K562 (cell line): ENCODE data around the gene ODC1. TPM values are rescaled to one million over a fixed set of nuclear protein-coding genes. Genes with fewer than 3 reads are reported as not detected.
A peak's percentile ranks its signal among the peaks of the same experiment; 100 is the strongest.

Experiments used
- ATAC-seq: fragments of 200-7000 bp; cut with Tn5 transposase; 3 replicates; pipeline ENCODE4 v1.9.1; 2020; ENCODE audit warnings: moderate library complexity
- BruUV-seq: library from RNA; stranded (reverse); fragments of 400-500 nt; replicated peaks from 2 replicates; lab custom pipeline; 2021; lab: Mats Ljungman, UMichigan
- CTCF ChIA-PET: fragments of 300-600 bp; formaldehyde crosslinking; extraction: SDS; loops from one replicate; lab custom pipeline; 2021; ENCODE audit warnings: low intra/inter-chr PET ratio; lab: Yijun Ruan, JAX
- POLR2A ChIA-PET: fragments of 300-600, 350-650 bp; sonication (Branson Sonifier 250); formaldehyde crosslinking; extraction: SDS; loops from one replicate; lab custom pipeline; 2021; ENCODE audit warnings: antibody characterized with exemption, inconsistent platforms; lab: Yijun Ruan, JAX
- DNase-seq, 4 experiments: peaks; one replicate each; pipeline versions ENCODE4 v3.0.0 to v3.0.0-alpha.2; 2011 to 2018; ENCODE audit warnings: low spot score in 3 of 4, mixed read lengths in 3 of 4; ENCODE audit errors: extremely low read depth in 1 of 4
- FAIRE-seq: peaks from 2 replicates; lab custom pipeline; 2011; peaks lifted over from hg19 to GRCh38; lab: Jason Lieb, UNC
- H2AFZ ChIP-seq: 2 replicates; pipeline ENCODE4 v1.6.0; 2011; ENCODE audit warnings: low read depth, low read length, control low read depth, inconsistent platforms
- H3K27ac ChIP-seq: fragments of 200-600 bp; 3 replicates; pipeline ENCODE4 v1.8.0; 2011; ENCODE audit warnings: low read depth, mild to moderate bottlenecking, control low read depth, inconsistent platforms, low read length, moderate library complexity, mixed read lengths; ENCODE audit errors: extremely low read depth
- H3K27me3 ChIP-seq, 2 experiments: fragments of 300-600 bp in 1 of 2; 2 replicates in 1 of 2; 3 replicates in 1 of 2; pipeline versions ENCODE4 v1.6.0 to v1.8.0; 2011; ENCODE audit warnings: inconsistent platforms in 2 of 2, low read length in 2 of 2, mild to moderate bottlenecking in 1 of 2, mixed read lengths in 1 of 2, moderate library complexity in 1 of 2; ENCODE audit not compliant: control insufficient read depth in 2 of 2, insufficient read depth in 2 of 2
- H3K36me3 ChIP-seq: fragments of 300-600 bp; 3 replicates; pipeline ENCODE4 v1.8.0; 2011; ENCODE audit warnings: mild to moderate bottlenecking, low read length, inconsistent platforms; ENCODE audit not compliant: control insufficient read depth, insufficient read depth
- H3K4me1 ChIP-seq, 2 experiments: fragments of 200-600 bp in 1 of 2; replicated peaks in 1 of 2; 2 replicates in 1 of 2; 3 replicates in 1 of 2; pipeline versions ENCODE4 v1.5.1 to v1.8.0; 2011; ENCODE audit warnings: inconsistent platforms in 2 of 2, low read length in 2 of 2, mild to moderate bottlenecking in 1 of 2, mixed read lengths in 1 of 2, moderate library complexity in 1 of 2; ENCODE audit not compliant: control insufficient read depth in 2 of 2, insufficient read depth in 2 of 2
- H3K4me2 ChIP-seq: 2 replicates; pipeline ENCODE4 v1.6.1; 2011; ENCODE audit warnings: low read length, control low read depth, inconsistent platforms, mixed read lengths; ENCODE audit not compliant: insufficient read depth
- H3K4me3 ChIP-seq: fragments of 200-600 bp; sonication (generic), shearing (Covaris generic); 2 replicates; pipeline ENCODE4 v1.5.1; 2016; ENCODE audit warnings: control low read depth, inconsistent platforms
- H3K79me2 ChIP-seq: fragments of 200-600 bp; 3 replicates; pipeline ENCODE4 v1.8.0; 2011; ENCODE audit warnings: low read length, inconsistent platforms; ENCODE audit not compliant: control insufficient read depth, insufficient read depth
- H3K9ac ChIP-seq, 2 experiments: 2 replicates each; pipeline versions ENCODE4 v1.6.0 to v1.6.1; 2011; ENCODE audit warnings: low read depth in 2 of 2, low read length in 2 of 2, control low read depth in 1 of 2, inconsistent platforms in 1 of 2, mild to moderate bottlenecking in 1 of 2, mixed read lengths in 1 of 2; ENCODE audit not compliant: insufficient read depth in 1 of 2
- H3K9me1 ChIP-seq: one replicate; pipeline ENCODE4 v1.6.0; 2011; ENCODE audit warnings: inconsistent platforms, mild to moderate bottlenecking, low read length, moderate library complexity; ENCODE audit not compliant: control insufficient read depth, insufficient read depth
- H3K9me3 ChIP-seq: replicated peaks from 2 replicates; pipeline ENCODE4 v1.5.1; 2011; ENCODE audit warnings: low read depth, low read length, inconsistent platforms; ENCODE audit not compliant: control insufficient read depth, insufficient read depth
- H4K20me1 ChIP-seq: replicated peaks from 2 replicates; pipeline ENCODE4 v1.6.1; 2011; ENCODE audit warnings: low read length, inconsistent platforms, mixed read lengths; ENCODE audit not compliant: control insufficient read depth, insufficient read depth
- ARHGAP35 ChIP-seq: fragments of 450-650 bp; IDR thresholded peaks from 2 replicates; pipeline ENCODE4 v1.6.1; 2018; ENCODE audit not compliant: partially characterized antibody
- ETV6 ChIP-seq, 3 experiments: fragments of 150-350 bp in 1 of 3; sonication (generic) in 1 of 3; formaldehyde crosslinking in 1 of 3; IDR thresholded peaks; 2 replicates each; pipeline versions ENCODE4 v1.6.1 to v1.8.0; 2014 to 2022; ENCODE audit warnings: borderline replicate concordance in 2 of 3, low read depth in 2 of 3, antibody characterized with exemption in 1 of 3, low read length in 1 of 3, mild to moderate bottlenecking in 1 of 3, missing genetic modification reagents in 1 of 3
- NFRKB ChIP-seq: fragments of 450-650 bp; IDR thresholded peaks from 2 replicates; pipeline ENCODE4 v1.6.1; 2016; ENCODE audit warnings: low read depth
- NKRF ChIP-seq: fragments of 450-650 bp; IDR thresholded peaks from 2 replicates; pipeline ENCODE4 v1.6.1; 2016; ENCODE audit warnings: borderline replicate concordance
- SMARCA5 ChIP-seq: fragments of 450-650 bp; IDR thresholded peaks from 2 replicates; pipeline ENCODE4 v1.6.1; 2016
- TRIM24 ChIP-seq, 2 experiments: fragments of 450-650 bp; IDR thresholded peaks; 2 replicates each; pipeline ENCODE4 v1.6.1; 2016
- ZNF3 ChIP-seq: fragments of 250-450 bp; sonication (Bioruptor Pico); IDR thresholded peaks from 2 replicates; pipeline ENCODE4 v1.5.0; 2021; ENCODE audit warnings: mild to moderate bottlenecking, moderate library complexity
- whole genome bisulfite sequencing: fragments of 100-300 bp; shearing (Covaris generic); methylation state at CpG from one replicate; pipeline ENCODE4 v1.1.6; 2016; ENCODE audit warnings: low coverage, mixed read lengths; ENCODE audit not compliant: insufficient coverage; ENCODE audit errors: missing lambda C conversion rate; 5-methylcytosine and 5-hydroxymethylcytosine counted together
- in situ Hi-C: fragments of 300-500 bp; cut with MboI; formaldehyde crosslinking; loops from 4 replicates; pipeline ENCODE4 v1.15.0; 2018; ENCODE audit warnings: inconsistent platforms, mixed read lengths
- intact Hi-C: fragments of 100-400 bp; cut with micrococcal nuclease; formaldehyde crosslinking; loops from 2 replicates; pipeline ENCODE4 v1.14.2; 2022
- polyA plus RNA-seq, 8 experiments: library from polyadenylated mRNA; depleted of rRNA in 4 of 8; stranded (reverse) in 5 of 8; unstranded in 3 of 8; fragments of >200 nt; fragmentation: Nextera tagmentation in 2 of 8; fragmentation: Illumina TruSeq in 1 of 8; extraction: Ambion mirVana in 2 of 8; extraction: Trizol in 1 of 8; gene quantifications; 2 replicates each; pipeline versions ENCODE4 v1.2.1 to v1.2.3, GENCODE V29; 2011 to 2014; ENCODE audit warnings: inconsistent platforms in 1 of 8, missing spikeins in 1 of 8
- total RNA-seq, 7 experiments: library from RNA; depleted of rRNA in 6 of 7; stranded (reverse); fragments of >200 nt in 6 of 7; fragmentation: Illumina TruSeq in 2 of 7; extraction: Trizol in 2 of 7; gene quantifications; 2 replicates each; pipeline versions ENCODE4 v1.2.1 to v1.2.3, GENCODE V29; 2011 to 2021; ENCODE audit warnings: low replicate concordance in 1 of 7
- TF ChIP-seq, protein P1 (sequence below), 2 experiments: fragments of 450-650 bp in 1 of 2; IDR thresholded peaks; 2 replicates each; pipeline ENCODE4 v1.6.1; 2011 to 2017; ENCODE audit warnings: low read depth in 2 of 2, antibody characterized with exemption in 1 of 2, borderline replicate concordance in 1 of 2, low read length in 1 of 2, mild to moderate bottlenecking in 1 of 2, mixed read lengths in 1 of 2; ENCODE audit not compliant: control insufficient read depth in 1 of 2
- TF ChIP-seq, protein P2 (sequence below): fragments of 450-650 bp; IDR thresholded peaks from 2 replicates; pipeline ENCODE4 v1.6.1; 2018; ENCODE audit warnings: mild to moderate bottlenecking, low read depth; ENCODE audit not compliant: partially characterized antibody

Gene ODC1
- total and polyA plus RNA-seq, 9 of the 15 experiments (the other 6 are each of a cell fraction or from before 2014, with no cell fraction given), result 142 to 563 (median 457) TPM

- Histone ChIP-seq H3K4me3 (no peak overlapping the region), H3K4me2 (no peak overlapping the region), H4K20me1 (no peaks in the 10 kb centered on the region), H3K4me1 (peaks cover 9 to 51% of the 10 kb centered on the region in 2 experiments), H3K36me3 (no peaks in the 10 kb centered on the region), H3K79me2 (no peaks in the 10 kb centered on the region), H3K27me3 (no peaks in the 10 kb centered on the region), H3K9ac (peak overlapping the region in 1 of 2 experiments; percentile 82; a peak in 2 of 4 replicates), H3K9me3 (no peaks in the 10 kb centered on the region), H3K9me1 (no peaks in the 10 kb centered on the region), H2AFZ (no peak overlapping the region; the same call in 1 of the 2 replicates), H3K27ac (no peak overlapping the region; the same call in 2 of the 3 replicates)
- DNase-seq (no peak), FAIRE-seq (no peak), ATAC-seq (no peak)
- intact Hi-C loops, result loop anchor here (10.0 kb wide), 1 partner anchor 629 kb away; no protein-coding TSS in a partner anchor
- in situ Hi-C loops, result loop anchor here (10.0 kb wide), 1 partner anchor 639 kb away; no protein-coding TSS in a partner anchor
- 85% methylated on average over 8 of the region's 10 CpGs for WGBS
- POLR2A ChIA-PET, result interaction anchor here (0.6 to 3.1 kb wide), 3 partner anchors 14 to 309 kb away, joined by 3 to 14 read pairs (median 9); no protein-coding TSS in a partner anchor
- CTCF ChIA-PET, result interaction anchor here (0.5 to 2.1 kb wide), 4 partner anchors 22 to 309 kb away, joined by 3 to 21 read pairs (median 3); no protein-coding TSS in a partner anchor
- BruUV-seq, result no TSS peak
- TF ChIP-seq NFRKB (0 out of 2 replicates have a peak, but pooled peaks have one; percentile 25), ARHGAP35 (peak; percentile 31), TRIM24 (IDR thresholded peaks at IDR 0.05) (no peak), ZNF3 (CRISPR knock-in tag) (no peak), SMARCA5 (0 out of 2 replicates have a peak, but pooled peaks have one; percentile 37), NKRF (peak; percentile 38; the same call in 1 of the 2 replicates), ETV6 (IDR thresholded peaks at IDR 0.05; ENCODE audit: borderline replicate concordance in 1 of 2, low read depth in 2 of 2, low read length in 1 of 2) (no peak), ETV6 (CRISPR knock-in tag; IDR thresholded peaks at IDR 0.05; ENCODE audit: borderline replicate concordance) (0 out of 2 replicates have a peak, but pooled peaks have one; percentile 45)
- TF ChIP-seq, protein P1, sequence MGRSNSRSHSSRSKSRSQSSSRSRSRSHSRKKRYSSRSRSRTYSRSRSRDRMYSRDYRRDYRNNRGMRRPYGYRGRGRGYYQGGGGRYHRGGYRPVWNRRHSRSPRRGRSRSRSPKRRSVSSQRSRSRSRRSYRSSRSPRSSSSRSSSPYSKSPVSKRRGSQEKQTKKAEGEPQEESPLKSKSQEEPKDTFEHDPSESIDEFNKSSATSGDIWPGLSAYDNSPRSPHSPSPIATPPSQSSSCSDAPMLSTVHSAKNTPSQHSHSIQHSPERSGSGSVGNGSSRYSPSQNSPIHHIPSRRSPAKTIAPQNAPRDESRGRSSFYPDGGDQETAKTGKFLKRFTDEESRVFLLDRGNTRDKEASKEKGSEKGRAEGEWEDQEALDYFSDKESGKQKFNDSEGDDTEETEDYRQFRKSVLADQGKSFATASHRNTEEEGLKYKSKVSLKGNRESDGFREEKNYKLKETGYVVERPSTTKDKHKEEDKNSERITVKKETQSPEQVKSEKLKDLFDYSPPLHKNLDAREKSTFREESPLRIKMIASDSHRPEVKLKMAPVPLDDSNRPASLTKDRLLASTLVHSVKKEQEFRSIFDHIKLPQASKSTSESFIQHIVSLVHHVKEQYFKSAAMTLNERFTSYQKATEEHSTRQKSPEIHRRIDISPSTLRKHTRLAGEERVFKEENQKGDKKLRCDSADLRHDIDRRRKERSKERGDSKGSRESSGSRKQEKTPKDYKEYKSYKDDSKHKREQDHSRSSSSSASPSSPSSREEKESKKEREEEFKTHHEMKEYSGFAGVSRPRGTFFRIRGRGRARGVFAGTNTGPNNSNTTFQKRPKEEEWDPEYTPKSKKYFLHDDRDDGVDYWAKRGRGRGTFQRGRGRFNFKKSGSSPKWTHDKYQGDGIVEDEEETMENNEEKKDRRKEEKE (IDR thresholded peaks at IDR 0.05; ENCODE audit: borderline replicate concordance in 1 of 2, control insufficient read depth in 1 of 2, low read depth in 2 of 2, low read length in 1 of 2), result peak in 1 of 2 experiments; percentile 19; a peak in 1 of 4 replicates
- TF ChIP-seq, protein P2, sequence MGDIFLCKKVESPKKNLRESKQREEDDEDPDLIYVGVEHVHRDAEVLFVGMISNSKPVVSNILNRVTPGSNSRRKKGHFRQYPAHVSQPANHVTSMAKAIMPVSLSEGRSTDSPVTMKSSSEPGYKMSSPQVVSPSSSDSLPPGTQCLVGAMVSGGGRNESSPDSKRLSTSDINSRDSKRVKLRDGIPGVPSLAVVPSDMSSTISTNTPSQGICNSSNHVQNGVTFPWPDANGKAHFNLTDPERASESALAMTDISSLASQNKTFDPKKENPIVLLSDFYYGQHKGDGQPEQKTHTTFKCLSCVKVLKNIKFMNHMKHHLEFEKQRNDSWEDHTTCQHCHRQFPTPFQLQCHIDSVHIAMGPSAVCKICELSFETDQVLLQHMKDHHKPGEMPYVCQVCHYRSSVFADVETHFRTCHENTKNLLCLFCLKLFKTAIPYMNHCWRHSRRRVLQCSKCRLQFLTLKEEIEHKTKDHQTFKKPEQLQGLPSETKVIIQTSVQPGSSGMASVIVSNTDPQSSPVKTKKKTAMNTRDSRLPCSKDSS, result peak; percentile 26
Measured at GRCh38 chr2:10433264-10433946, 14.7 kb downstream of the ODC1 start.
